Pancreas (tissue), 10 donors: ENCODE measurements around the gene SORL1. TPM values are rescaled to one million over a fixed set of nuclear protein-coding genes. Genes with fewer than 3 reads are reported as not detected.

Experiments used
- ATAC-seq, 4 donors: fragments of 200-7000 bp; cut with Tn5 transposase; one replicate each; pipeline versions ENCODE4 v1.8.0 to v1.9.1; 2020; ENCODE audit warnings: mild to moderate bottlenecking in 4 of 4, moderate library complexity in 4 of 4
- DNase-seq, 6 donors: peaks; one replicate each; pipeline ENCODE4 v3.0.0-alpha.2; 2020
- FAIRE-seq: peaks from 2 replicates; lab custom pipeline; 2012; peaks lifted over from hg19 to GRCh38; lab: Jason Lieb, UNC
- H3K27ac ChIP-seq, 4 donors: fragments of 200-600 bp; sonication (generic); 1 replicate in 3 of 4; 2 replicates in 1 of 4; pipeline versions ENCODE4 v1.5.0 to v1.8.0; 2020
- H3K27me3 ChIP-seq, 4 donors: fragments of 200-600 bp; one replicate each; pipeline ENCODE4 v1.8.0; 2021
- H3K36me3 ChIP-seq, 3 donors: fragments of 200-600 bp; sonication (generic) in 1 of 3; one replicate each; pipeline versions ENCODE4 v1.5.0 to v1.8.0; 2020 to 2021
- H3K4me1 ChIP-seq, 3 donors: fragments of 200-600 bp; one replicate each; pipeline ENCODE4 v1.8.0; 2021
- H3K4me3 ChIP-seq, 4 donors: fragments of 200-600 bp; sonication (generic) in 2 of 4; one replicate each; pipeline versions ENCODE4 v1.5.0 to v1.8.0; 2020 to 2021
- H3K9me3 ChIP-seq, 4 donors: fragments of 200-600 bp; one replicate each; pipeline ENCODE4 v1.8.0; 2021
- CTCF ChIP-seq, 4 donors: fragments of 200-600 bp; sonication (generic) in 3 of 4; IDR thresholded peaks; one replicate each; pipeline versions ENCODE4 v1.5.0 to v1.8.0; 2021; ENCODE audit warnings: antibody characterized with exemption in 4 of 4
- WGBS, 2 donors: extraction: QIAGEN DNeasy Blood & Tissue Kit; methylation state at CpG; one replicate each; pipeline ENCODE4 v1.1.7; 2013; 5-methylcytosine and 5-hydroxymethylcytosine counted together
- intact Hi-C, 3 donors: fragments of 100-400 bp; cut with DNase I; formaldehyde crosslinking; loops; one replicate each; pipeline versions ENCODE4 v1.11.1 to v1.14.2; 2022
- polyA plus RNA-seq, 2 donors: library from polyadenylated mRNA; stranded (reverse); fragments of 200-250 nt; gene quantifications; one replicate each; pipeline ENCODE4 v1.2.3, GENCODE V29; 2013
- total RNA-seq, 6 donors: library from RNA; stranded (reverse); fragmentation: NEBNext Ultra II Directional in 4 of 6; extraction: Animal tissue kit (Norgen Biotek cat#: 25700) in 4 of 6; gene quantifications; one replicate each; pipeline versions ENCODE4 v1.2.1 to v1.2.4, GENCODE V29; 2021 to 2023
- donor health status: healthy with polysubstance abuse.
- donor health status: DM: no; HTN: no; CAD: no; lungs with moderate emphysema.
- donor health status: DM: no; HTN: no; CAD: no.
- donor health status: control.
- donor health status: control.
- donor health status: Bipolar disorder and iron deficiency.
- donor health status: DM: yes; HTN: yes; CAD: no.
- donor health status: DM: no; HTN: no; CAD: no.
- donor health status: DM: no; HTN: no; CAD: no.
- donor health status: DM: yes; HTN: yes; CAD: no.

Gene SORL1
- total and polyA plus RNA-seq, 8 donors: 2.7 to 47.5 (median 15.5) TPM

- no peak for FAIRE-seq
- H3K27ac ChIP-seq: no peak overlapping the region
- no peaks in the 10 kb centered on the region for H3K4me1 ChIP-seq
- ATAC-seq: no peak
- DNase-seq: no peak
- intact Hi-C loops: no loop called here
- H3K36me3 ChIP-seq: no peaks in the 10 kb centered on the region
- no peaks in the 10 kb centered on the region for H3K9me3 ChIP-seq
- H3K4me3 ChIP-seq: no peak overlapping the region
- no peaks in the 10 kb centered on the region for H3K27me3 ChIP-seq
- TF ChIP-seq CTCF (IDR thresholded peaks at IDR 0.05): no peak
- 84 to 88% methylated on average over 6 of the region's 6 CpGs for WGBS, 2 donors
Observed at GRCh38 chr11:121611242-121611641, 159.1 kb downstream of the SORL1 start.

- H3K4me3 ChIP-seq: no peak overlapping the region
- TF ChIP-seq CTCF (IDR thresholded peaks at IDR 0.05): no peak
- DNase-seq (no peak), ATAC-seq (peak in 1 of 4 donors; percentile 48), FAIRE-seq (no peak)
- no peaks in the 10 kb centered on the region for H3K27me3 ChIP-seq
- H3K36me3 ChIP-seq: no peaks in the 10 kb centered on the region
- intact Hi-C loops: no loop called here
- no peak overlapping the region for H3K27ac ChIP-seq
- no peaks in the 10 kb centered on the region for H3K9me3 ChIP-seq
- 70 to 73% methylated on average over 4 of the region's 4 CpGs for WGBS, 2 donors
- H3K4me1 ChIP-seq: no peaks in the 10 kb centered on the region
Observed at GRCh38 chr11:121613724-121614123, 161.6 kb downstream of the SORL1 start.

- WGBS, 2 donors: 78 to 79% methylated on average over 12 of the region's 12 CpGs
- Histone ChIP-seq H3K36me3 (no peaks in the 10 kb centered on the region), H3K27ac (no peak overlapping the region), H3K4me1 (no peaks in the 10 kb centered on the region), H3K27me3 (no peaks in the 10 kb centered on the region), H3K4me3 (no peak overlapping the region), H3K9me3 (no peaks in the 10 kb centered on the region)
- TF ChIP-seq CTCF (IDR thresholded peaks at IDR 0.05): no peak
- ATAC-seq (peak in 1 of 4 donors; percentile 47), FAIRE-seq (no peak), DNase-seq (no peak)
- intact Hi-C loops: no loop called here
Observed at GRCh38 chr11:121614636-121615240, 162.6 kb downstream of the SORL1 start.

- no peak overlapping the region for H3K4me3 ChIP-seq
- H3K36me3 ChIP-seq: no peaks in the 10 kb centered on the region
- TF ChIP-seq CTCF (IDR thresholded peaks at IDR 0.05): no peak
- no peak for FAIRE-seq
- no peak for ATAC-seq
- no peaks in the 10 kb centered on the region for H3K9me3 ChIP-seq
- intact Hi-C loops: no loop called here
- no peaks in the 10 kb centered on the region for H3K4me1 ChIP-seq
- no peak overlapping the region for H3K27ac ChIP-seq
- WGBS, 2 donors: 71 to 81% methylated on average over 3 of the region's 3 CpGs
- H3K27me3 ChIP-seq: no peaks in the 10 kb centered on the region
- no peak for DNase-seq
Observed at GRCh38 chr11:121615501-121615900, 163.4 kb downstream of the SORL1 start.

GRCh38 chr11:121618516-121618915 lies 166.4 kb downstream of the SORL1 start:
- H3K4me1 ChIP-seq: no peaks in the 10 kb centered on the region
- intact Hi-C loops: no loop called here
- H3K9me3 ChIP-seq: no peaks in the 10 kb centered on the region
- H3K36me3 ChIP-seq: peaks cover 0 to 6% (median 0%) of the 10 kb centered on the region in 3 donors
- H3K27ac ChIP-seq: no peak overlapping the region
- 76 to 88% methylated on average over 8 of the region's 8 CpGs for WGBS, 2 donors
- no peak overlapping the region for H3K4me3 ChIP-seq
- no peak for TF ChIP-seq CTCF (IDR thresholded peaks at IDR 0.05)
- no peak for ATAC-seq
- DNase-seq: no peak
- H3K27me3 ChIP-seq: no peaks in the 10 kb centered on the region
- no peak for FAIRE-seq
